Measurements from ENCODE around the gene ZFP3.

DNA sequence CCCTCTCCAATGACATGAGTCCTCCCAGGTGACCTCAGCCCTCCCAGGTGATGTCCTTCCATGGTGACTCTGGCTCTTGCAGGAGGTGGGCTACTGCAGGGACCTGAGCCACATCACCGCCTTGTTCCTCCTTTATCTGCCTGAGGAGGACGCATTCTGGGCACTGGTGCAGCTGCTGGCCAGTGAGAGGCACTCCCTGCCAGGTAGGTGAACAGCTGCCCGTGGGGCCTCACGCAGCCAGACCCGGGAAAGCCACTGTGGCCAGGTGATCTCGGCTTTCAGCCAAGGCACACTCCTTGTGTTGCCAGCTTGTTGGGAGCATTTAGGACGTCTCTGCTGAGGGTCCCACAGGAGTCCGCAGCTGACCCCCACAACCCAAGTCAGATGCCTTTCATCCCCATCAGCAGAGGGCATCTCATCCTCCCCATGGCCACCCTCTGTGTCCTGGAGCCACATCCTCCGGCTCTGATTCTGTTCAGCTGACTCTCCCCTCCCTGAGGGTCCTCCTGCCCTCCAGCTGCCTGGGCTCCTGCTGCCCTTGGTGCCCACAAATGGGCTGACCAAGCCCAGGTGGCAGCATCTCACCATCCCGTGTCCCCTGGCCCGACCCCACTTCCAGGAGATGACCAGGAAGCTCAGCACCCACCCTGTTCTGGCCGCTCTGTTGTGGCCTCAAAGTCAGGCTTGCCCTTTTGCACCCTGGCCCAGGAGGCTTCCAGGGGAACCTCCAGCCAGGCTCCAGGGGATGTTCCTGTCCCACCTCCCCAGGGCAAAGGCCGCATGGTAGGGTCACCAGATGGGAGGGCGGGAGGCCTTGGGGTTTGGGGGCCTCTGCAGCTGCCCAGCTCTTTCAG is 57.7 kb downstream of the ZFP3 start:
- no peak for TF ChIP-seq EZH2 (IDR thresholded peaks at IDR 0.05)
- no peak for TF ChIP-seq POLR2AphosphoS5 (IDR thresholded peaks at IDR 0.05; ENCODE audit: borderline replicate concordance, low read depth, low read length)

All from SK-N-MC (cell line).